ENCODE results near the gene CDC73.

The CDC73 gene

GRCh38 chr1:193087893-193088292 is 33.9 kb upstream of the CDC73 start:
- no peak for TF ChIP-seq CTCF (conservative IDR thresholded peaks at IDR 0.05; ENCODE audit: low read depth, low read length)
- no peak overlapping the region for H3K4me3 ChIP-seq (ENCODE audit: low read depth, low read length)
- no peak for DNase-seq (ENCODE audit: low read depth)

GRCh38 chr1:193090865-193091264 is 31.0 kb upstream of the CDC73 start:
- H3K4me3 ChIP-seq (ENCODE audit: low read depth, low read length): no peak overlapping the region
- TF ChIP-seq CTCF (conservative IDR thresholded peaks at IDR 0.05; ENCODE audit: low read depth, low read length): no peak

GRCh38 chr1:193094112-193094511 is 27.7 kb upstream of the CDC73 start:
- H3K4me3 ChIP-seq (ENCODE audit: low read depth, low read length): no peak overlapping the region
- no peak for TF ChIP-seq CTCF (conservative IDR thresholded peaks at IDR 0.05; ENCODE audit: low read depth, low read length)
- no peak for DNase-seq (ENCODE audit: low read depth)

More at GRCh38 chr1:193090865-193091264, 31.0 kb upstream of the CDC73 start:
- no peak for DNase-seq (ENCODE audit: low read depth)

- no peak for TF ChIP-seq CTCF (conservative IDR thresholded peaks at IDR 0.05; ENCODE audit: low read depth, low read length)
- H3K4me3 ChIP-seq (ENCODE audit: low read depth, low read length): no peak overlapping the region
- no peak for DNase-seq (ENCODE audit: low read depth)
These were observed 19.2 kb upstream of the CDC73 start for GRCh38 chr1:193102662-193103061.

GRCh38 chr1:193103759-193104501 is 17.9 kb upstream of the CDC73 start:
- DNase-seq (ENCODE audit: low read depth): peak; percentile 36
- peak overlapping the region; percentile 80 for H3K4me3 ChIP-seq (ENCODE audit: low read depth, low read length)
- no peak for TF ChIP-seq CTCF (conservative IDR thresholded peaks at IDR 0.05; ENCODE audit: low read depth, low read length)

- peak; percentile 42 for DNase-seq (ENCODE audit: low read depth)
- TF ChIP-seq CTCF (conservative IDR thresholded peaks at IDR 0.05; ENCODE audit: low read depth, low read length): no peak
These were observed 17.3 kb upstream of the CDC73 start for GRCh38 chr1:193104502-193104906.

More at GRCh38 chr1:193104502-193104906, 17.3 kb upstream of the CDC73 start:
- peak overlapping the region; percentile 80 for H3K4me3 ChIP-seq (ENCODE audit: low read depth, low read length)

Data from choroid plexus epithelial cell (primary cell).